ENCODE measurements around the gene TPSG1. TPM values are rescaled to one million over a fixed set of nuclear protein-coding genes. Genes with fewer than 3 reads are reported as not detected.

Gene TPSG1
- total and polyA plus RNA-seq, 2 of the 13 experiments (the other 11 are each of a cell fraction or from before 2014, with no cell fraction given), result not detected

DNA sequence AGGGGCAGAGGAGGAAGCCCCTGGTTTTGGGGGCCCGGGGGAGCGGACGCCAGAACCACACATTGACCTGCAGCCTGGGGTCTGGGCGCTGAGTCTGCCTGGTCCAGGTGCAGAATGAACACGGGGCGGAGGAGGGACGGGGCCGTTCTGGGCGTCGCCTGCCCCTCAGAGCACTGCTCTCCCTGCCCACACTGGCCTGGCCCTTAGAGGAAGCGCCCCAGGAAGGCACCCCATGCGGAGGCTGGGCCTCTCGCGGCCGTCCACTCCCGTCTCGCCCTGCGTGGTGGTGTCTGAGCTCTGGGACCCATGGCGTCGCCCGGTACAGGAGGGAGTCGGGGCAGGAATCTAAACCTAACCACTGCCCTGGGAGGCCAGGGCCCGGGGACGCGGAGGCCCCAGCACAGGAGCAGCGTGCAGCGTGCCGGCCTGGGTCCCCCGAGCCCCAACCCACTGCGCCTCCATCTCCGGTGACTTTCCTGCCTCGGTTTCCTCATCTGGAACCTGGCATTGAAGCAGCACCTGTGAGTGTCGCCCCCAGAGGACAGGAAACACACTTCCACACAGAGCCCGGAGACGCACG lies 35.1 kb upstream of the TPSG1 start:
- no peak overlapping the region for H3K4me2 ChIP-seq (ENCODE audit: low read depth, low read length)
- H3K27ac ChIP-seq (ENCODE audit: extremely low read length, insufficient read depth, low read length), result no peak overlapping the region
- no TSS peak for BruUV-seq (replicated peaks)
- no peak for TF ChIP-seq RXRB (CRISPR knock-in tag; IDR thresholded peaks at IDR 0.05; ENCODE audit: borderline replicate concordance)
- TF ChIP-seq ZNF230 (CRISPR knock-in tag; IDR thresholded peaks at IDR 0.05), result no peak
- no peak for TF ChIP-seq ZNF331 (CRISPR knock-in tag; IDR thresholded peaks at IDR 0.05)
- in situ Hi-C loops (cut with HindIII; ENCODE audit: extremely low pct_ligation_motif_present, low pct_unique_long_range_greater_than_20kb), result no loop called here
- ATAC-seq, result no peak
- CTCF ChIA-PET (ENCODE audit: low intra/inter-chr PET ratio, low total read pairs), result no interaction called here
- no peak overlapping the region for H3K9ac ChIP-seq (ENCODE audit: insufficient read depth, low read depth, low read length)
- H3K36me3 ChIP-seq (replicated peaks in 1 of 2; ENCODE audit: control insufficient read depth in 1 of 2, insufficient read depth in 2 of 2, low read length in 2 of 2), result no peaks in the 10 kb centered on the region
- H4K20me1 ChIP-seq (ENCODE audit: insufficient read depth, low read length), result no peaks in the 10 kb centered on the region
- FAIRE-seq, result no peak
- WGBS (ENCODE audit: low lambda C conversion rate), result 34% methylated on average over 16 of the region's 36 CpGs
- H3K4me1 ChIP-seq (ENCODE audit: insufficient read depth, low read length), result no peaks in the 10 kb centered on the region
- no peaks in the 10 kb centered on the region for H3K79me2 ChIP-seq (ENCODE audit: insufficient read depth, low read length)
- no peak overlapping the region for H3K4me3 ChIP-seq (replicated peaks in 1 of 3; ENCODE audit: insufficient read depth in 1 of 3, low read depth in 2 of 3, low read length in 3 of 3)
- POLR2A ChIA-PET, result no interaction called here
- DNase-seq (ENCODE audit: low spot score), result no peak
- H3K9me3 ChIP-seq (ENCODE audit: low read length), result no peaks in the 10 kb centered on the region
- intact Hi-C loops (cut with micrococcal nuclease; ENCODE audit: unreplicated experiment), result no loop called here
- H3K27me3 ChIP-seq (ENCODE audit: control insufficient read depth in 1 of 2, insufficient read depth in 2 of 2, low read length in 2 of 2), result peaks cover 21 to 68% of the 10 kb centered on the region in 2 experiments; a peak in 4 of 5 replicates
- no peak overlapping the region for H2AFZ ChIP-seq (ENCODE audit: low read length)

DNA sequence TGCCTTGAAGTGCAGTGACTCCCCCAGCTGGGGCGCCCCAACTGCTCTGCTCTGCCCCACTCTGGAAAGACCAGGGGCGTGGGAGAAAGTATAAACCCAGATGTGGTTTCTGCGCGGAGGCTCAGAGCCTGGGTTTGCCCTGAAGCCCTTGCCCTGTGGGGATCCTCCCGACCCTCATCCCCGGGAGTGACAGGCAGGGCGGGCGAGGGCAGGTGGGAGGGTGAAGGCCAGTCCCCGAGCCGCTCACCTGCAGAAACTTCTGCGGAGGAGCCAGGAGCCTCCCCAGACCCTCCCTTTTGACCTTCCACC lies 34.6 kb upstream of the TPSG1 start:
- DNase-seq (ENCODE audit: low spot score) (no peak), FAIRE-seq (no peak), ATAC-seq (no peak)
- in situ Hi-C loops (cut with HindIII; ENCODE audit: extremely low pct_ligation_motif_present, low pct_unique_long_range_greater_than_20kb) (no loop called here), intact Hi-C loops (cut with micrococcal nuclease; ENCODE audit: unreplicated experiment) (no loop called here)
- no peak overlapping the region for H3K4me2 ChIP-seq (ENCODE audit: low read depth, low read length)
- no peaks in the 10 kb centered on the region for H3K36me3 ChIP-seq (replicated peaks in 1 of 2; ENCODE audit: control insufficient read depth in 1 of 2, insufficient read depth in 2 of 2, low read length in 2 of 2)
- H3K27me3 ChIP-seq (ENCODE audit: control insufficient read depth in 1 of 2, insufficient read depth in 2 of 2, low read length in 2 of 2), result peaks cover 21 to 68% of the 10 kb centered on the region in 2 experiments; a peak in 4 of 5 replicates
- no peak overlapping the region for H3K27ac ChIP-seq (ENCODE audit: extremely low read length, insufficient read depth, low read length)
- no peak overlapping the region for H3K9ac ChIP-seq (ENCODE audit: insufficient read depth, low read depth, low read length)
- H3K9me3 ChIP-seq (ENCODE audit: low read length), result no peaks in the 10 kb centered on the region
- TF ChIP-seq SRSF9 (IDR thresholded peaks at IDR 0.05; ENCODE audit: borderline replicate concordance, insufficient read depth, low read depth, low read length, poor library complexity, severe bottlenecking) (no peak), EZH2 (conservative IDR thresholded peaks at IDR 0.05; ENCODE audit: low read depth, low read length) (peak; percentile 60; the same call in 1 of the 2 replicates)
- H3K4me1 ChIP-seq (ENCODE audit: insufficient read depth, low read length), result no peaks in the 10 kb centered on the region
- WGBS (ENCODE audit: low lambda C conversion rate), result 0% methylated on average over 2 of the region's 11 CpGs
- H3K79me2 ChIP-seq (ENCODE audit: insufficient read depth, low read length), result no peaks in the 10 kb centered on the region
- no TSS peak for BruUV-seq (replicated peaks)
- H2AFZ ChIP-seq (ENCODE audit: low read length), result no peak overlapping the region
- H3K4me3 ChIP-seq (replicated peaks in 1 of 3; ENCODE audit: insufficient read depth in 1 of 3, low read depth in 2 of 3, low read length in 3 of 3), result peak overlapping the region in 1 of 3 experiments; percentile 37; a peak in 1 of 6 replicates
- H4K20me1 ChIP-seq (ENCODE audit: insufficient read depth, low read length), result no peaks in the 10 kb centered on the region
- POLR2A ChIA-PET, result no interaction called here
- CTCF ChIA-PET (ENCODE audit: low intra/inter-chr PET ratio, low total read pairs), result no interaction called here

Data from HepG2 (cell line).